GM23248 (cell line): Measurements from ENCODE around the gene FNDC3B.

ENCODE experiments used
- EZH2 ChIP-seq: fragments of 200-600 bp; sonication (generic); IDR thresholded peaks from 2 replicates; pipeline ENCODE4 v1.6.1; 2018; ENCODE audit warnings: antibody characterized with exemption, mild to moderate bottlenecking; ENCODE audit not compliant: insufficient read depth, poor library complexity, severe bottlenecking
- EZH2phosphoT487 ChIP-seq: fragments of 200-600 bp; sonication (generic); IDR thresholded peaks from 2 replicates; pipeline ENCODE4 v1.6.1; 2018; ENCODE audit warnings: antibody characterized with exemption, moderate library complexity, mild to moderate bottlenecking, low read depth; ENCODE audit not compliant: insufficient read depth

GRCh38 chr3:172303181-172303580, 263.8 kb downstream of the FNDC3B start:
- no peak for TF ChIP-seq EZH2phosphoT487
- no peak for TF ChIP-seq EZH2
